ENCODE measurements around the gene CCNE1.
A peak's percentile ranks its signal among the peaks of the same experiment; 100 is the strongest.
"Not testable (repeated sequence)": the region's sequence is repeated elsewhere in the genome, so short reads cannot be mapped to it uniquely, and the experiment has no call there.

Gene CCNE1

DNA sequence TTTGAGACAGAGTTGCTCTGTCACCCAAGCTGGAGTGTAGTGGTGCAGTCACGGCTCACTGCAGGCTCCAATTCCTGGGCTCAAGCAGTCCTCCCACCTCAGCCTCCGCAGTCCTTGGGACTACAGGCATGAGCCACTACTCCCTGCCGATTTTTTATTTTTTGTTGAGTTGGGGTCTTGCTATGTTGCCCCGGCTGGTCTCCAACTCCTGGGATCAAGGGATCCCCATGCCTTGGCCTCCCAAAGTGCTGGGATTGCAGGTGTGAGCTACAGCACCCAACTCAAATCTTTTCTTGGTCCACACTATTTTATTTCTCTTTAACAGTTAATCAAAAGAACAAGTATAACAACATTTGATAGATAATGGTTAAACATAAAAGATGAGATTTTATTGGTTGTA, 7.5 kb downstream of the CCNE1 start:
- no peak for DNase-seq

DNA sequence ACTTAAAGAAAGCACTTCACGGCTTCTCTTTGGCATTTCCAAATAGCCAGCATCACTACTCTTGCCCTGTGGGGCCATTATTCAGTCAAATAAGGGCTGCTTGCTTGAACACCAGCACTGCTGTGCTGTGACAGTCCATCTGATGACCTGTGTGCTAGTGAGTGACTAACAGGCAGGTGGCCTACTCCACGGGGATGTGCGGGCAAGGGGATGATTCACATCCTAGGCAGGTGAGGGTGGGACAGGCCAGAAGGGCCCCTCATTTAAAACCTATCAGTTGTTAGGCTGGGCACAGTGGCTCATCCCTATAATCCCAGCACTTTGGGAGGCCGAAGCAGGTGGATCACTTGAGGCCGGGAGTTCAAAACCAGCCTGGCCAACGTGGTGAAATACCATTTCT, 8.2 kb downstream of the CCNE1 start:
- no peak for DNase-seq

DNA sequence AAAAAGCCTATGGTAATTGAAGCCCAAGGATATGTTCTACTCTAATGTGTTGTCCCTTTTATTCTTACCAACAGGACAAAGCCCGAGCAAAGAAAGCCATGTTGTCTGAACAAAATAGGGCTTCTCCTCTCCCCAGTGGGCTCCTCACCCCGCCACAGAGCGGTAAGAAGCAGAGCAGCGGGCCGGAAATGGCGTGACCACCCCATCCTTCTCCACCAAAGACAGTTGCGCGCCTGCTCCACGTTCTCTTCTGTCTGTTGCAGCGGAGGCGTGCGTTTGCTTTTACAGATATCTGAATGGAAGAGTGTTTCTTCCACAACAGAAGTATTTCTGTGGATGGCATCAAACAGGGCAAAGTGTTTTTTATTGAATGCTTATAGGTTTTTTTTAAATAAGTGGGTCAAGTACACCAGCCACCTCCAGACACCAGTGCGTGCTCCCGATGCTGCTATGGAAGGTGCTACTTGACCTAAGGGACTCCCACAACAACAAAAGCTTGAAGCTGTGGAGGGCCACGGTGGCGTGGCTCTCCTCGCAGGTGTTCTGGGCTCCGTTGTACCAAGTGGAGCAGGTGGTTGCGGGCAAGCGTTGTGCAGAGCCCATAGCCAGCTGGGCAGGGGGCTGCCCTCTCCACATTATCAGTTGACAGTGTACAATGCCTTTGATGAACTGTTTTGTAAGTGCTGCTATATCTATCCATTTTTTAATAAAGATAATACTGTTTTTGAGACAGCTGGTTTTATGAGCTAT, 12.0 kb downstream of the CCNE1 start:
- no peak for DNase-seq

DNA sequence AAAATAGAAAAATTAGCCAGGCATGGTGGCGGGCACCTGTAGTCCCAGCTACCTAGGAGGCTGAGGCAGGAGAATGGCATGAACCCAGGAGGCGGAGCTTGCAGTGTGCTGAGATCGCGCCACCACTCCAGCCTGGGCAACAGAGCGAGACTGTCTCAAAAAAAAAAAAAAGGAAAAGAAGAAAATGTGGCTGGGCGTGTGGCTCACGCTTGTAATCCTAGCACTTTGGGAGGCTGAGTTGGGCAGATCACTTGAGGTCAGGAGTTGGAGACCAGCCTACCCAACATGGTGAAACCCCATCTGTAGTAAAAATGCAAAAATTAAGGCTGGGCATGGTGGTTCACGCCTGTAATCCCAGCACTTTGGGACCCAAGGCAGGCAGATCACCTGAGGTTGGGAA, 13.5 kb downstream of the CCNE1 start:
- DNase-seq: not testable (repeated sequence)

DNA sequence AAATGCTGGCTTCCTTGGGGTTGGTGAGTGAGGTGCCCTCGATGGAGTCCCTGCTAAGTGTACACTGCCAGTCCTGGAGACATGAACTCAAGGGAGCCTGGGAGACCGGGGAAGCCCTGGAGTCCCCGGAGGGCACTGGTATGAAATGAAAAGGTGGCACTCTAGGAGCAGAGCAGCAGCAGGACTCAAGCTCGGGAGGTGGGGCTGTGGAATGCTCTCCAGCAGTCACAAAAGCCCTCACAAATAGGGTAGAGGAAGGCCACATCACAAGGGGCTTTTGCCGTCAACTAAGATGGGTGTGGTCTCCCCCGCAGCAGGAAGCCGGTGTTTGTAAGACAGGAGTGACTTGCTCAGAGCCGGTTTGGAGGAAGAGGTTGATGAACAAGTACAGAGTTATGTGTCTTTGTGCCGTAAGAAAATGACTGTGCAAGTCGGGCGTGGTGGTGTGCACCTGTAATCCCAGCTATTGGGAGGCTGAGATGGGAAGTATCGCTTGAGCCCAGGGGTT, 19.3 kb downstream of the CCNE1 start:
- peak; percentile 21 for DNase-seq

DNA sequence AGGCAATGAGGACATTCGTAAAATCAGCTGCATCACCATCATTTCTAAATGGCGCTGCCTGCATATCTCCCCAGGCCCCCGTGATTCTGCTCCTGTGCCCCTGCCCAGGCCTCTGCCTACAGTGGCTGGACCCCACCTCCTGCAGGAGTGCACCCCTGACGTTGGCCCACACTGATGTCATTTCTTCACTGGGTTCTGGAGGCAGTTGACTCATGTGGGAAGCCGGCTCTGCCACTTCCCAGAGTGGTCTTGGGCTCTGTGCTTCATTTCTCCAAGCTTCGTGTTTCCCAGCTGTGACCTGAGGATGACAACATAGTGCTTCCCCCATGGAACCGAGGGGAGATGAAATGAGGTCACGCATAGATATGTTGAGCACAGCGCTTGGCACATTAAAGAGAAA, 19.9 kb downstream of the CCNE1 start:
- DNase-seq: no peak

DNA sequence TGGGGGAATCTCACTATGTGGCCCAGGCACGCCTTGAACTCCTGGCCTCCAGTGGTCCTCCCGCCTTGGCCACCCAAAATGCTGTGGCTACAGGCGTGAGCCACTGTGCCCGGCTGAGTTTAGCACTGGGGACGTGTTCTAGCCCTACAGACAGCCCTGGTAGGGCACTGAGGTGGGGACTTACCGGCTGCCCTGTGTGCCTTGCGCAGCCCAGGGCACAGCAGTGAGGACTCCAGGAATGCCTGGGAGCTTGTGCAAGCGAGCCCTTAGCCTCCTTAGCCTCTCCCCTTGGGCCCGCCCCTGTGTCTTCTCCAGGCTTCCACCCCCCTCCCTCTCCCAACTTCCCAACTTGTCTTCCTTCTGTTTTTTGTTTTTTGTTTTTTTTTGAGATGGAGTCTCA, 21.0 kb downstream of the CCNE1 start:
- DNase-seq: no peak

DNA sequence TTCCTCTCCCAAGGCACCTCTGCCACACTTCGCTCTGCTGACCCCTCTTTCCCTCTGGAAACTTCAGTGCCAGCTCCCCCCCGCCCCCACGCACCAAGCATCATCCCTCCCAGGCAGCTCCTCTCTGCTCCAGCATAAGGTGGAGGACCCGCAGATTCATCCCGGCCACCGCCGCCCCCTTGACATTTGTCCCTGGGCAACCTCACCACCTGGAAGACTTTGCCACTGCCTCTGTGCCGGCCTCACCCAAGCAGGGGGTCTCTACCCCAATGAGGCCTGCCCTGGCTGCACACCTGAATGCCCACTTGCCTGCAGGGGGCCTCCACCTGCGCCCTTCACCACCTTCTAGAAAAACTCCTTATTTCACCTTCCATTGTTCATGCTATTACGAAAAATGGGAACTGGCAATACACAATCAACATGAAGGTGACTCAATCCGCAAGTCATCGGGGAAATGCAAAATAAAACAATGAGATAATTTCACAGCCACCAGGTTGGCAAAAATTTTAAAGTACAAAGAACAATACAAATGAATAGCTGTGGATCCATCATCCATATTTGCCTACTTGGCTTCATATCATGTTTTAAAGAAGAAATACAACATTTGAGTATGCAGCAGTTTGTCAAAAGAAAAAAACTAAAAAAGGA, 21.9 kb downstream of the CCNE1 start:
- DNase-seq: no peak

DNA sequence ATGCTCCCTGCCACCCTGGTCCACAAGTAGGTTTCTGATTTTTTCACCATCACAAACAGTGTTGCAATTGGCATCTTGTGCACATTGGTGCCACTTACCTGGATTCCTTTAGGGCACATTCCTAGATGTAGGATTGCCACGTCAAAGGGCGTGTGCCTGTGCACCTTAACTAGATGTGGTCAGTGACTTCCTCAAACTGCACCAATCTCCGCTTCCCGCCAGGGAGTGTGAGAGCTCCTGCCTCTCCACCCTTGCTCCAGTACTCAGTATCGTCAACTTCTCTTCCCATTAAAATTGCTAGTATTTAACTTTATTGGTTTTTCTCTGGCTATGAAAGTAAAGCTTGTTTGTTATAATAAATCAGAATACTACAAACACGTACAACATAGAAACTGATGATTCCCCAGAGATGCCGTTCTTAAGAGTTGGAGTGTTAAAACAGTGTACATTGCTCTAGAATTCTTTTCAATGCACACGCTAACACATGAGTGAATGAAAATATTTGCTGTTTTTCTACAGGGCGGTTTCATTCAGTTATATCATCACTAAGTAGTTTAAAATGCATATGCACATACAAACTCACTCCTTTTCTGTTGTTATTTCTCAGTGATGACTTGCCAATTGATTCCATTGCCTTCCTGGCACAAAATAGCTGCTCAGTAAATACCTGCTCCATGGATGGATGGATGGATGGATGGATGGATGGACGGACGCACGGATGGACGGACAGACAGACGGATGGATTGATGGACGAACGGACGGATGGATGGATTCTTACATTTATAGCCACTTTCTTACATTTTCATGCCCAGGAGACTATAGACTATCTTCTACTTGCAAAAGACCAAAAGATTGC, 23.4 kb downstream of the CCNE1 start:
- DNase-seq: no peak

DNA sequence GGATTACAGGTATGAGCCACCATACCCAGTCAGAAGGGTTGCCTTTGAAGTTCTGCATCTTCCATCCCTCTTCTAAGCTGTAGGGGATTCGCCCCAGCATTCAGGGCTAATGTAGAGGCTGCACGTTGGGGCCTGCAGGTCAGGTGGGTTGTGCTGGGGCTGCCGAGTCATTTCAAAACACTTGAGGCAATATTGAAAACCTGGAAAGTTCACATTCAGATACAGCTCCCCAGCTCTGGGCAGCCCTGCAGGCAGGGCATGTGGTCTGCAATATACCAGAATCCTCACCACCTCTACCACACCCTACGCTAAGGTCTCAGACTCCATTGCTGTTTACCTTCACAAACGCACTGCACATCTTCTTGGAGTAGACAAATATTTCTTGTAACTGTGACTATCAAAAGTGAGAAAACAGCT, 24.6 kb downstream of the CCNE1 start:
- no peak for DNase-seq

DNA sequence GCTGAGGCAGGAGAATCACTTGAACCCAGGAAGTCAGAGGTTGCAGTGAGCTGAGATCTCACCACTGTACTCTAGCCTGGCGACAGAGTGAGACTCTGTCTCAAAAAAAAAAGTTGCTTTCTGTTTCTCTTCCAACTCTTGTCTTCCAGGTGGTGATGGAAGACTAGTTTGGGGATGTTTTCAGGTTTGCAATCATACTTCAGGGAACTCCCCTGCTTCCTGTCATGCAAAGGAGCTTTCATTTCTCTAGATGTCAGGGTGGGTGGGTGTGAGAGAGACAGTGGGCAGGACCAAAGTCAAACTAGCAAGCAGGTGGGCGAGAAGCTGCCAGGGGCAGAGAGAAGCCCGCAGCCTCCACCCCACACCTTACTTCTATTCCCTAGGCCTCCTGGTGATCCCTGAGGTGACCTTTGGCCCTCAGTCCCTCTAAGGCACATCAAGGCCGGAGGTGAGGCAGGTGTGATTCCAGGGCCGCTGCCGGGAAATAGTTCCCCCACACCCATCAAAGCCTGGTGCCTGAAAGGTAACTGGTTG, 25.7 kb downstream of the CCNE1 start:
- DNase-seq: no peak

DNA sequence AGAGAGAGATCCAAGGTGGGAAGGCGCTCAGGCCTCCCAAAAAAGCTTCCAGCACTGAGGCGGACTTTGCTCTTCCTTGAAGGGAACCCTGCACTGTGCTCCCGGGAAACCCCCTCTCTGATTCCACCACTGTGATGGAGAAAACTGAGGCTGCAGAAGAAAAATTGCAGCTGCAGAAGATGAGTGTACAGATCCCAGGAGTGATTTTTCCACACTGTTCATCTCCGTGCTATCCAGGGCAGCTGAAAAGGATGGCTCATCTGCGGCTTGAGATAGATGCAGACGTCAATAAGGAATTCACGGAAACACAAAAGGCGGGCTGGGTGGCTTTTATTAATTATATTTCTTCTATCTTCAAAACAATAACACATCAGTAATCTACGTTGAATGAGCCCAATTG, 26.2 kb downstream of the CCNE1 start:
- no peak for DNase-seq

DNA sequence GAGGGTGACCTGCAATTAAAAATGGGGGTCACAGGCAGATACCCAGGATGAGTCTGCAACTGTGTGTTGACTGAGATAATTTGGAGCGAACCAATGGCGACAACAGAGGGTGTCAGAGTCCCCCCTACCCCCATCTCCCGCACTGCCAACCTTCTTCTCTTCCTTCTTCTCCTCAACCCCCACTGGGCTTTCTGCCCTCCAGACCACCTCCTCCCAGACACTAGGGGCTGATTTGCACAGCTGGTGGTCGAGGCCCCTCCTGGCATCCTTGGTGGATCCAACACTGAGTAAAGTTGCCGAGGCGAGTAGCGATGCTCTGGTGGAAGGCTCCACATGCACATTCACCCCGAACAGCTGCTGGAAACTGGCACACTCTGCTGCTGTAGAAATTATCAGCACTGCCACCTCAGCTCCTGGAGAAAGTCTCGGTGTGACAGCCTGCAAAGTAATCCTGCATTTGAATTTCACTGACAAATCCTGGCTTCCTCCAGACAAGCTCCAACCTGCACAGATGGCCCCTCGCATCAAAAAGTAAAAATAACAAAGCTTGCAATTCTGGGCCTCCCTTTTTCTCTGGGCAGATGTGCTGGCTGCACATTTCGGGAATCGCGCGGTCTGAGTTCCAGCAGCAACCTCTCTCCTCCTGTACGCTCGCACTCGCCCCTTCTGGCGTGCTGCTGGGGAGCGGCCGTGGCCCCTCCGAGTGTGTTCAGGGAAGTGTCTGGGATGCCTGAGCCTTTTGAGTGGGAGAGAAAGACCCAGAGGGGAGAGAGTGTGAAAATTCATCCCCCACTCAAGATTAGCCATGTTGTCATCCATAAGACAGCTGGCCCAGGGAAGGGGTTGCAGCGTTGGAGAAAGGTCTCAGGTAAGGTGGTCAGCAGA, 28.5 kb downstream of the CCNE1 start:
- DNase-seq: no peak

DNA sequence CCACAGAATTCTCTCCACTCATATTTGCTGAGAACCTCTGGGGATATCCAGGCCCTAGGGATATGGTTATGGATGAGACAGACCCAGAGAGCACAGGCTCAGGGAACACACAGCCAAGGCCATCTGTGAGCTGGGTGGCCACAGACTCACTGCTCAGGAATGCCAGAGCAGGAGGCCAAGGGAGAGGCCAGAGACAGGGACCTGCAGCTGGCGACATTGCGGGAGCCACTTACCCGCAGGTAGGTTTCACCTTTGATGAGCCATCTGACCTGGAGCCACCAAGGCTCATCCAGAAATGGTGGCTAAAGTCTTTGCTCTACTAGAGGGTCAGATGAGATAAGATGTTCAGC, 29.4 kb downstream of the CCNE1 start:
- no peak for DNase-seq

DNA sequence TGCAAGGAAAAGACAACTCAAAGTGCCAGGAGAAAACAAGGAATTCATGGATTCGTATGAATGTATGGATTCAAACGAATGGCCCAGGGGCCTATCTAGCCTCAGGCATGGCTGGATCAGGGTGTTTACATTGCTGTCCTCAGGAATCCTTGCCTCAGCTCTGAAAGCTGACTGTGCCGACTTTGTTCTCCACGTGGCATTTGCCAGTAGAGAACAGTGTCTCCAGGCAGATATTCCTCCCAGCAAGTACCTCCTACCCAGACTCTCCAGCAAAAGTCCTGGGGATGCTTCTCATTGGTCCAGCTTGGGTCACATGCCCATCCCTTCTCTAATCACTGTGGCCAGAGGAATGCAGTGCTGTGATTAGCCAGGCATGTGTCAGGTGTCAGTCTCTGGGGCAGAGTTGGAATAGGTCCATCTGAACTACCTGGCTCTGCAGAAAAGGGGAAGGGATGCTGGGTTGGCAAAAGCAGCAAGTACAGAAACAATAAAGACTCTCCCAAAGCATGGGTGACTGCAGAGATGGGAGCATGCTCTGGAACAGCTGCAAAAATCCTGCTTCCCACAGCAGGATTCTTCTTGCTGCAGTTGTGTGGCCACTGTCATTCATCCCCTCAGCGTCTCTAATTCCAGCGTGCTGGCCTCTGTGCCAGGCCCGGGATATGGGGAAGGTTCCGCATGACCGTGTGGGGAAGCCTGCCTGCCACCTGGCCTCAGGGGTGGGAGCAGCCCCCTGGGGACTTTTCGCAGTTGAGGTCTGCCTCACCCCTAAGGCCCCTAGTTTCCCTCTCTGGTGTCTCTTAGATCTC, 30.0 kb downstream of the CCNE1 start:
- no peak for DNase-seq

DNA sequence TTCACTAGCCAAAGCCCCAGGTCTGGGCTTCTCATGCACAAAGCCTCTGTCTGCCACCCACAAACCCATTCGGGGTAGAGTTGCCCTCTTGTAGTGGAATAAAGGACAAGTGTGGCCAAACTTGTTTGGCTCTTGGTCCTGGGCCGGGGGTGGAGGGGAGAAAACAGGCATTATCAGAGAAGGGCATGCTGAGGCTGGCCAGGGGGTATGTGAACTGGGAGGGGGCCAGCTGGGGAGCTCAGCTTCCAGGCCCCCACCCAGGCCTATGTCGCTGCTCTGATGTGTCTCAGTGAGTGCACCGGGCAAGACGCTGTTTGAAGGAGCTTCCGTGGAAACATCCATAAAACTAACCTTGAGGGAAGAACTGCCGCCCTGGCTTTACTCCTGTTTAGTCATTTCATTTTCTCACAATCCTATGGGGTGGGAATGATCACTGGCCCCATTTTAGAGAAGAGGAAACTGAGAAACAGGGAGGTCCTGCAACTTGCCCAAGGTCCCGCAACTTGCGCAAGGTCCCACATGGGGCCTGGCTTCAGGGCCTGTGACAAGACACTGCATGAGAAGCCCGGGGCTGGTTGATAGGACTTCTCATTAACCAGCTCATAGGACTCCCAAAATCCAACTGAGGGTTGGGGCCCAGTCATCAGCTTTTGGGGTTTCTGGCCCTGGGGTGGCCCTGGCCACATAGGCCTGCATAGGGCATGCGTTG, 30.8 kb downstream of the CCNE1 start:
- no peak for DNase-seq

DNA sequence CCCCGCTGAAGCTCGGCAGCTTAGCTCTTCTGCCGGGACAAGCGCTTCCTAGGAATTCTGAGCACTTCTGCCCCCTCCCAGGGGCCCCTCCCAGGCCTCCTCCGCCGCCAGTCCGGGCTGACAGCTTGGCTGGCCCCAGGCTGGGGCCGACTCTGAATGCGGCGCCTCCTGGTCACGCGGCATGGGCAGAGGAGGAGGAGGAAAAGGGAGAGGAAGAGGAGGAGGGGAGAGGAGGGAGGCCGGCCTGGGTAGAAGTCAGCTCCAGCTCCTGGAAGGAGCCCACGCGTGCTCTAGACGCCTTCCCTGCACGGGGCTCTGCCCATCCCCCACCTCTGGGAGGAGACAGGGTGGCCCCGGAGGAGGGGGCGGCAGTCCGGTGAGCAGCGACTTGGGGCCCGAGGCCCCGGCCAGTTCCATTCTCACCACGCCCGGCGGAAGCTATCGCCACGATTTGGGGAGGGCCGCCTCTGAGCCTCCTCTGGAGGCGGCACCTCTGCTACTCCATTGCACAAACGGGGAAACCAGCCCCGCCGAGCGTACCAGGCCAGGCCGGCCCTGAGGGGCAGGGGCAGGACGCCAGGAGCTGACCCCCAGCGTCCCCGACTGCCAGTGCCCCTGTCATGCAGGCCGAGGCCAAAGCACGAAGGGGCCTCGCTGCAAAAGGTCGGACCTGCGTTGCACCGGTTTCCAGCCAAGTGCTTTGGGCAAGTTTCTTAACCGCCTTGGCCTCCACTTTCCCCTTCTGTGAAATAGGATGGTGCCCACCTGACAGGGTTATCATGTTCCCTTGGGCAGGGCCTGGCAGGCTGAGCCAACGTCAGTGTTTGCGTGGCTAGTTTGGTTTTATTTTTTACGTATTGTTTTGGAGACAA, 31.6 kb downstream of the CCNE1 start:
- DNase-seq: no peak

DNA sequence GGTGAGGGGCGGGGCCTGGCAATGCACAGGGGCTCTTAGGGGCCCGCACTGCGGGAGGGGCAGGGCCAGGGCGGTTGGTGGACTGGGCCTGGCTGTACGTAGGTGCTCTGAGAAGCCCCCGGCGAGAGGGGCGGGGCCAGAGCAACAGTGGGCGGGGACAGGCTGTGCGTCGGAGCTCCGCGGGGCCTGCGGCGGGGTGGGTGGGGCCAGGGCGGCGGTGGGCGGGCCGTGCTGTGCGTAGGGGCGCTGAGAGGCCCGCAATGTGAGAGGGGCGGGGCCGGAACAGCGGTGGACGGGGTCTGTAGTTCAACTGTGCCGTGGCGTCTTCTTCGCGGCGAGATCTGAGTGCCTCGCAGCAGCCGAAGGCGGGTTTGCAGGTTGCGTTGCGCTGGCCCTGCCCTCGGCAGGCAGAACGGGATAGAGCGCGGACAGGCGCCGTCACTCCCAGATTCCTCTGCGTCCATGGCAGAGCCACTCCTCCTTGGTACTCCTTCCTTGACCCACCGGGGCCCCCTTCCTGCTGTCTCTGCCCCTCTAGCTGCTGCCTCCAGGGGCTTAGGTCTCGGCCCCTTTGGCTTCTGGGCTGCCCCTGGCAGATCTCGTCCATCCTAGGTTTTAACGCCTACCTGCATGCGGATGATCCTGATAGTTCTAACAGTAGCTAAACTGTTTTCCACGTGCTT, 33.2 kb downstream of the CCNE1 start:
- peak; percentile 96 for DNase-seq

DNA sequence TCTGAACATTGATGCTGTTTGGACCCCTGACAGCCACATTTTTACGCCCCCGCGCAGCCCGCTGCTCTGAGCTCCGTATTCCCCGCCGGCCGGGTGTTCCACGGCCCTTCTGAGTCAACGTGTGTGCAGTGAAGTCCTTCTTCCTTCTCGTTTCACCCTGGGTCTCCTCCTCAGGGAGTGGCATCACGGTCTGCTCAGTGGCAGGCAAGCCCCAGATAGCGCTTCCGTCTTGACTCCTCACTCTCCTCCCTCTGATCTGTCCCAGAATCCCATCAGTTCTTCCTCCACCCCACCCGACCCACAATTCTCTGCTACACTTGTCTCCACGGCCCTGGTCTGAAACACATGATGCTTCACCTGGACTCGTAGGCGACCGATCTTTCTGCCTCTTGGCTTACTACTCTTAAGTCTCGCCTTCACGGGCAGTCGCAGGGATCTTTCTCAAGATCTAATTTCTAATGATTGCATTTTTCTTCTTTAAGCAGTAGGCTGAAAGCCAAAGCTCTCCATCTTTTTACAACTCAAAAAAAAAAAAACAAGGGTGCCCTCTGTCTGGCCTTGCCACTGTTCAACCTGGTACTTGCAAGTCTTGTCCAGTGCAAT, 33.9 kb downstream of the CCNE1 start:
- DNase-seq: no peak
